ENCODE measurements around the gene POU6F2. TPM values are rescaled to one million over a fixed set of nuclear protein-coding genes. Genes with fewer than 3 reads are reported as not detected.

POU6F2 gene
- total RNA-seq, 2 donors from 2014 or later: 5.2 to 6.3 TPM

DNA sequence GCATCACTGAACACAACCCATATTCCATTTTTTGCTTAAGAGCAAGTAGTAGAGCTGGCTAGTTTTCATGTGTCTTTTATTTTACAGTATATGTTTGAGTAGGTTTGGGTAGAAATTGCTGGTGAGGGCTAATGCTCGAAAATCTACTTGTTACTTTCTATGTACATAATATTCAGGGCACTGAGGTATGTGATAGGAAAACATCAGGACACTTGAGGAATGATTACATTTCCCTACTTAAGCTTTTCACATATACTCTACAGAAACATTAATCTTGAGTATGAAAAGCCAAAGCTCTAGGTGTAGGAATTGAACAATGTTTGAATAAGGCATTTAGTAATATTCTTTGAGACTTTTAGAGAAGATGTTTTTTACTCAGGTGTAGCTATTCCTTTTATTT, 73.6 kb downstream of the POU6F2 start:
- TF ChIP-seq, protein P1, sequence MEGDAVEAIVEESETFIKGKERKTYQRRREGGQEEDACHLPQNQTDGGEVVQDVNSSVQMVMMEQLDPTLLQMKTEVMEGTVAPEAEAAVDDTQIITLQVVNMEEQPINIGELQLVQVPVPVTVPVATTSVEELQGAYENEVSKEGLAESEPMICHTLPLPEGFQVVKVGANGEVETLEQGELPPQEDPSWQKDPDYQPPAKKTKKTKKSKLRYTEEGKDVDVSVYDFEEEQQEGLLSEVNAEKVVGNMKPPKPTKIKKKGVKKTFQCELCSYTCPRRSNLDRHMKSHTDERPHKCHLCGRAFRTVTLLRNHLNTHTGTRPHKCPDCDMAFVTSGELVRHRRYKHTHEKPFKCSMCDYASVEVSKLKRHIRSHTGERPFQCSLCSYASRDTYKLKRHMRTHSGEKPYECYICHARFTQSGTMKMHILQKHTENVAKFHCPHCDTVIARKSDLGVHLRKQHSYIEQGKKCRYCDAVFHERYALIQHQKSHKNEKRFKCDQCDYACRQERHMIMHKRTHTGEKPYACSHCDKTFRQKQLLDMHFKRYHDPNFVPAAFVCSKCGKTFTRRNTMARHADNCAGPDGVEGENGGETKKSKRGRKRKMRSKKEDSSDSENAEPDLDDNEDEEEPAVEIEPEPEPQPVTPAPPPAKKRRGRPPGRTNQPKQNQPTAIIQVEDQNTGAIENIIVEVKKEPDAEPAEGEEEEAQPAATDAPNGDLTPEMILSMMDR (IDR thresholded peaks at IDR 0.05): no peak
- TF ChIP-seq POLR2A (IDR thresholded peaks at IDR 0.05): no peak
- DNase-seq (no peak), ATAC-seq (no peak)
- no peak overlapping the region for H3K4me3 ChIP-seq
- WGBS, 2 donors: 59 to 77% methylated on average over 1 of the region's 1 CpG
- no peaks in the 10 kb centered on the region for H3K4me1 ChIP-seq
- H3K27me3 ChIP-seq: no peaks in the 10 kb centered on the region
- intact Hi-C loops (cut with DNase I): no loop called here
- no peaks in the 10 kb centered on the region for H3K36me3 ChIP-seq (replicated peaks in 1 of 2; ENCODE audit: insufficient read depth in 1 of 2, low read depth in 2 of 2)
- no peak overlapping the region for H3K27ac ChIP-seq
- no peaks in the 10 kb centered on the region for H3K9me3 ChIP-seq

DNA sequence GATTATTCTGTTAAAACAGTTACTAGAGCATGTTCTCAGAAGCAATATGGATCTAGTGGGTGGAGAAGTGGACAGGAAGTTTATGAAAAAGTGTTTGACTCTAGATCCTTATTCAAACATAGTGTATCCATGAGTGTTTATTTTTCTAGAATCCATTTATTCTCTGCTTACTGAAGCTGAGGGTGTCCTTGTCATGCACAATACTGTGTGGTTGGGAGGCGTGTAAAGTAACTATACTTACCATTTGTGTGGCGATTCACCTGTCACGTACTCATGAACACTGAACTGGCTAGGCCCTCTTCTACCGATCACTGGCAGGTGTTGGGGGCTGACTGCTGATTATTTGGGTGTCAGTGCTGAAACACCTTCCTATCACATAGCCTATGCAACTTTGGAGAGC, 74.0 kb downstream of the POU6F2 start:
- Histone ChIP-seq H3K4me1 (no peaks in the 10 kb centered on the region), H3K27me3 (no peaks in the 10 kb centered on the region), H3K36me3 (replicated peaks in 1 of 2; ENCODE audit: insufficient read depth in 1 of 2, low read depth in 2 of 2) (no peaks in the 10 kb centered on the region), H3K27ac (no peak overlapping the region), H3K4me3 (no peak overlapping the region), H3K9me3 (no peaks in the 10 kb centered on the region)
- intact Hi-C loops (cut with DNase I): no loop called here
- 82 to 90% methylated on average over 4 of the region's 4 CpGs for WGBS, 2 donors
- TF ChIP-seq, protein P1 (IDR thresholded peaks at IDR 0.05): no peak
- TF ChIP-seq POLR2A (IDR thresholded peaks at IDR 0.05): no peak
- ATAC-seq (no peak), DNase-seq (no peak)

DNA sequence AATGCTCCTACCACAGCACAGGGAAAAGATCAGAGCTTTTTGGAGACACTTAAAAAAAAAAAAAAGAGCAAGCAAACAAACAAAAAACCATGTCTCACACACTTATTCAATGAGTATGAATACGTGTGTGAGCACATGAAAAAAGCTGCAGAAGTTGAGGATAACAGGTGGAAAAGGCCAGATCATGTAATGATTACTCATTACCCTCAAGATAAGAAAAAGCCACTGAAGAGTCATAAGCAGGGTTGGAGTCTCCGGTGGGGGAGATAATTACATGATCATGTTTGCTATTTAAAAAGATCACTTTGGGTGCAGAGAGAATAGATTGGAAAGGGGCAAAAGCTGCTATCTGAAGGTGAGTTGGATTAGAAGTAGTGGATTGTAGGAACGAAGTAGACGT, 77.0 kb downstream of the POU6F2 start:
- WGBS, 2 donors: 34 to 37% methylated on average over 4 of the region's 4 CpGs
- Histone ChIP-seq H3K4me1 (no peaks in the 10 kb centered on the region), H3K9me3 (no peaks in the 10 kb centered on the region), H3K4me3 (no peak overlapping the region), H3K36me3 (replicated peaks in 1 of 2; ENCODE audit: insufficient read depth in 1 of 2, low read depth in 2 of 2) (no peaks in the 10 kb centered on the region), H3K27me3 (no peaks in the 10 kb centered on the region), H3K27ac (no peak overlapping the region)
- TF ChIP-seq, protein P1 (IDR thresholded peaks at IDR 0.05): no peak
- no peak for TF ChIP-seq POLR2A (IDR thresholded peaks at IDR 0.05)
- intact Hi-C loops (cut with DNase I): no loop called here
- DNase-seq (no peak), ATAC-seq (no peak)

DNA sequence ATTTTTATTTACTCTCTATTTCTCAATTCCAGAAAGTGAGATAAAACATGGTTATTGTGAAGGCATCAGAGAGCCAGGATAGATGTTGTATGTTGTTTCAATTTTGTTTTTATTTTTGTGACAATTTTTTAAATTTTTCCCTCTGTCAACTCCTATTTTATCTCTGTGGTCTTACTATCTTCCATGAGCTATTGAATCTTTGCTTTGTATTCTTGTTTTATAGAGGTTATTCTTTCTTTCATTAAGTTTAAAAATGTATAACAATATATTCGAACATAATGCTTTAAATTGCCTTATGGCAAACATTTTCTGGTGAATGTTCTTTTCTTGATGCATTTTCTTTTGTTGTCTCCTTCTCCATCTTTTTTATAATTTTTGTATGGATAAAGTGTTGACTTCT, 78.4 kb downstream of the POU6F2 start:
- H3K4me3 ChIP-seq: no peak overlapping the region
- TF ChIP-seq, protein P1 (IDR thresholded peaks at IDR 0.05): no peak
- TF ChIP-seq POLR2A (IDR thresholded peaks at IDR 0.05): no peak
- H3K9me3 ChIP-seq: no peaks in the 10 kb centered on the region
- ATAC-seq (no peak), DNase-seq (no peak)
- intact Hi-C loops (cut with DNase I): no loop called here
- 67 to 69% methylated on average over 1 of the region's 1 CpG for WGBS, 2 donors
- no peaks in the 10 kb centered on the region for H3K4me1 ChIP-seq
- H3K27ac ChIP-seq: no peak overlapping the region
- no peaks in the 10 kb centered on the region for H3K27me3 ChIP-seq
- no peaks in the 10 kb centered on the region for H3K36me3 ChIP-seq (replicated peaks in 1 of 2; ENCODE audit: insufficient read depth in 1 of 2, low read depth in 2 of 2)

DNA sequence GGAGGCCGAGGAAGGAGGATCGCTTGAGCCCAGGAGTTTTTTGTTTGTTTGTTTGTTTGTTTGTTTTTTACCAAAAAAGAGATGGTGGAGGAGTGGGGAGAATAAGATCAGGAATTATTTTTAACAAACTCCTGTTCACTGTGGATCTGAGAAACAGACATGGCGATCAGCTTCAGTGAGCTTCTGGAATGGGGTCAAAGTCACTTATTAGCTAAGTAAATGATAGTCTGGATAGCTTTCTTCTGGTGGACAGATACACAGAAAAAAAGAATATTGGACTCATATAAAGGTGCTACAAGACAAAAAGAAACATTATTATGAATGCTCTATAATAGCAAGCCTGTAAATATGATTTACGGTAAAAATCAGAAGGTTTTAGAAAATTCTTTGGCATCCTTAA, 85.1 kb downstream of the POU6F2 start:
- no peaks in the 10 kb centered on the region for H3K36me3 ChIP-seq (replicated peaks in 1 of 2; ENCODE audit: insufficient read depth in 1 of 2, low read depth in 2 of 2)
- intact Hi-C loops (cut with DNase I): no loop called here
- no peak overlapping the region for H3K4me3 ChIP-seq
- H3K27ac ChIP-seq: no peak overlapping the region
- TF ChIP-seq, protein P1 (IDR thresholded peaks at IDR 0.05): no peak
- no peak for TF ChIP-seq POLR2A (IDR thresholded peaks at IDR 0.05)
- WGBS, 2 donors: 70 to 75% methylated on average over 4 of the region's 4 CpGs
- ATAC-seq (no peak), DNase-seq (no peak)
- no peaks in the 10 kb centered on the region for H3K27me3 ChIP-seq
- H3K9me3 ChIP-seq: no peaks in the 10 kb centered on the region
- H3K4me1 ChIP-seq: no peaks in the 10 kb centered on the region

Data from body of pancreas (tissue), 4 donors.